ENCODE data around the gene LTN1.
"Not testable (repeated sequence)": the region's sequence is repeated elsewhere in the genome, so short reads cannot be mapped to it uniquely, and the experiment has no call there.

Gene LTN1

GRCh38 chr21:29017639-29018237 lies 25.1 kb upstream of the LTN1 start:
- Histone ChIP-seq H3F3A (ENCODE audit: control insufficient read depth, insufficient read depth) (peaks cover 12% of the 10 kb centered on the region; the same call in 1 of the 2 replicates), H3K27ac (ENCODE audit: low read depth, low read length) (no peak overlapping the region), H3K36me3 (ENCODE audit: control insufficient read depth, low read length) (peaks cover 8% of the 10 kb centered on the region; the same call in 1 of the 2 replicates), H3K4me1 (ENCODE audit: control insufficient read depth, low read length) (peaks cover 16% of the 10 kb centered on the region), H3K9me3 (ENCODE audit: control insufficient read depth, insufficient read depth, low read length) (no peaks in the 10 kb centered on the region), H3K79me2 (ENCODE audit: control insufficient read depth, low read length) (peaks cover 32% of the 10 kb centered on the region), H4K20me1 (ENCODE audit: control insufficient read depth, insufficient read depth, low read depth, low read length) (no peaks in the 10 kb centered on the region), H3K4me2 (ENCODE audit: low read length) (peak overlapping the region; percentile 70), H3K9me2 (replicated peaks; ENCODE audit: control insufficient read depth, low read length) (no peaks in the 10 kb centered on the region), H3K4me3 (ENCODE audit: low read length) (peak overlapping the region; percentile 92), H3K27me3 (ENCODE audit: control insufficient read depth, low read length) (no peaks in the 10 kb centered on the region)
- no peak for TF ChIP-seq EZH2phosphoT487 (IDR thresholded peaks at IDR 0.05; ENCODE audit: borderline replicate concordance, low read length)
- TF ChIP-seq, protein P1, sequence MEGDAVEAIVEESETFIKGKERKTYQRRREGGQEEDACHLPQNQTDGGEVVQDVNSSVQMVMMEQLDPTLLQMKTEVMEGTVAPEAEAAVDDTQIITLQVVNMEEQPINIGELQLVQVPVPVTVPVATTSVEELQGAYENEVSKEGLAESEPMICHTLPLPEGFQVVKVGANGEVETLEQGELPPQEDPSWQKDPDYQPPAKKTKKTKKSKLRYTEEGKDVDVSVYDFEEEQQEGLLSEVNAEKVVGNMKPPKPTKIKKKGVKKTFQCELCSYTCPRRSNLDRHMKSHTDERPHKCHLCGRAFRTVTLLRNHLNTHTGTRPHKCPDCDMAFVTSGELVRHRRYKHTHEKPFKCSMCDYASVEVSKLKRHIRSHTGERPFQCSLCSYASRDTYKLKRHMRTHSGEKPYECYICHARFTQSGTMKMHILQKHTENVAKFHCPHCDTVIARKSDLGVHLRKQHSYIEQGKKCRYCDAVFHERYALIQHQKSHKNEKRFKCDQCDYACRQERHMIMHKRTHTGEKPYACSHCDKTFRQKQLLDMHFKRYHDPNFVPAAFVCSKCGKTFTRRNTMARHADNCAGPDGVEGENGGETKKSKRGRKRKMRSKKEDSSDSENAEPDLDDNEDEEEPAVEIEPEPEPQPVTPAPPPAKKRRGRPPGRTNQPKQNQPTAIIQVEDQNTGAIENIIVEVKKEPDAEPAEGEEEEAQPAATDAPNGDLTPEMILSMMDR (IDR thresholded peaks at IDR 0.05; ENCODE audit: low read depth, low read length, poor library complexity, severe bottlenecking): no peak

DNA sequence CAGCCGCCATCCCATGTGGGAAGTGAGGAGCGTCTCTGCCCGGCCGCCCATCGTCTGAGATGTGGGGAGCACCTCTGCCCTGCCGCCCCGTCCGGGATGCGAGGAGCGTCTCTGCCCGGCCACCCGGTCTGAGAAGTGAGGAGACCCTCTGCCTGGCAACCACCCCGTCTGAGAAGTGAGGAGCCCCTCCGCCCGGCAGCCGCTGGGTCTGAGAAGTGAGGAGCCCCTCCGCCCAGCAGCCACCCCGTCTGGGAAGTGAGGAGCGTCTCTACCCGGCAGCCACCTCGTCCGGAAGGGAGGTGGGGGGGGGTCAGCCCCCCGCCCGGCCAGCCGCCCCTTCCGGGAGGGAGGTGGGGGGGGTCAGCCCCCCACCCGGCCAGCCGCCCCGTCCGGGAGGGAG lies 18.6 kb upstream of the LTN1 start:
- not testable (repeated sequence) for H4K20me1 ChIP-seq (ENCODE audit: control insufficient read depth, insufficient read depth, low read depth, low read length); H3K79me2 ChIP-seq (ENCODE audit: control insufficient read depth, low read length); H3K4me3 ChIP-seq (ENCODE audit: low read length); H3K9me2 ChIP-seq (replicated peaks; ENCODE audit: control insufficient read depth, low read length); H3F3A ChIP-seq (ENCODE audit: control insufficient read depth, insufficient read depth); H3K9me3 ChIP-seq (ENCODE audit: control insufficient read depth, insufficient read depth, low read length); H3K4me2 ChIP-seq (ENCODE audit: low read length); H3K27ac ChIP-seq (ENCODE audit: low read depth, low read length); H3K27me3 ChIP-seq (ENCODE audit: control insufficient read depth, low read length); H3K4me1 ChIP-seq (ENCODE audit: control insufficient read depth, low read length)
- H3K36me3 ChIP-seq (ENCODE audit: control insufficient read depth, low read length): peaks cover 26% of the 10 kb centered on the region

- TF ChIP-seq, protein P1 (IDR thresholded peaks at IDR 0.05; ENCODE audit: low read depth, low read length, poor library complexity, severe bottlenecking): no peak
- TF ChIP-seq EZH2phosphoT487 (IDR thresholded peaks at IDR 0.05; ENCODE audit: borderline replicate concordance, low read length): no peak
- Histone ChIP-seq H3K36me3 (ENCODE audit: control insufficient read depth, low read length) (peaks cover 36% of the 10 kb centered on the region), H3K27me3 (ENCODE audit: control insufficient read depth, low read length) (no peaks in the 10 kb centered on the region), H3K27ac (ENCODE audit: low read depth, low read length) (no peak overlapping the region), H3K4me1 (ENCODE audit: control insufficient read depth, low read length) (no peaks in the 10 kb centered on the region), H3K9me3 (ENCODE audit: control insufficient read depth, insufficient read depth, low read length) (no peaks in the 10 kb centered on the region), H3K79me2 (ENCODE audit: control insufficient read depth, low read length) (peaks cover 6% of the 10 kb centered on the region), H3K9me2 (replicated peaks; ENCODE audit: control insufficient read depth, low read length) (no peaks in the 10 kb centered on the region), H3K4me3 (ENCODE audit: low read length) (no peak overlapping the region), H3K4me2 (ENCODE audit: low read length) (no peak overlapping the region), H3F3A (ENCODE audit: control insufficient read depth, insufficient read depth) (peaks cover 14% of the 10 kb centered on the region), H4K20me1 (ENCODE audit: control insufficient read depth, insufficient read depth, low read depth, low read length) (no peaks in the 10 kb centered on the region)
Measured at GRCh38 chr21:29008367-29008766, 15.7 kb upstream of the LTN1 start.

GRCh38 chr21:29007810-29008209 lies 15.1 kb upstream of the LTN1 start:
- no peak overlapping the region for H3K4me3 ChIP-seq (ENCODE audit: low read length)
- peaks cover 10% of the 10 kb centered on the region for H3K79me2 ChIP-seq (ENCODE audit: control insufficient read depth, low read length)
- no peaks in the 10 kb centered on the region for H3K4me1 ChIP-seq (ENCODE audit: control insufficient read depth, low read length)
- H3K27ac ChIP-seq (ENCODE audit: low read depth, low read length): no peak overlapping the region
- H3K9me3 ChIP-seq (ENCODE audit: control insufficient read depth, insufficient read depth, low read length): no peaks in the 10 kb centered on the region
- H3K9me2 ChIP-seq (replicated peaks; ENCODE audit: control insufficient read depth, low read length): no peaks in the 10 kb centered on the region
- H3K4me2 ChIP-seq (ENCODE audit: low read length): no peak overlapping the region
- H4K20me1 ChIP-seq (ENCODE audit: control insufficient read depth, insufficient read depth, low read depth, low read length): no peaks in the 10 kb centered on the region
- H3K27me3 ChIP-seq (ENCODE audit: control insufficient read depth, low read length): no peaks in the 10 kb centered on the region
- peaks cover 14% of the 10 kb centered on the region for H3F3A ChIP-seq (ENCODE audit: control insufficient read depth, insufficient read depth)
- peaks cover 37% of the 10 kb centered on the region for H3K36me3 ChIP-seq (ENCODE audit: control insufficient read depth, low read length)
- TF ChIP-seq, protein P1 (IDR thresholded peaks at IDR 0.05; ENCODE audit: low read depth, low read length, poor library complexity, severe bottlenecking): no peak
- TF ChIP-seq EZH2phosphoT487 (IDR thresholded peaks at IDR 0.05; ENCODE audit: borderline replicate concordance, low read length): no peak
